Measurements from ENCODE around the gene PCBP3.

- TF ChIP-seq REST (IDR thresholded peaks at IDR 0.05; ENCODE audit: borderline replicate concordance) = no peak
- TF ChIP-seq, protein P1, sequence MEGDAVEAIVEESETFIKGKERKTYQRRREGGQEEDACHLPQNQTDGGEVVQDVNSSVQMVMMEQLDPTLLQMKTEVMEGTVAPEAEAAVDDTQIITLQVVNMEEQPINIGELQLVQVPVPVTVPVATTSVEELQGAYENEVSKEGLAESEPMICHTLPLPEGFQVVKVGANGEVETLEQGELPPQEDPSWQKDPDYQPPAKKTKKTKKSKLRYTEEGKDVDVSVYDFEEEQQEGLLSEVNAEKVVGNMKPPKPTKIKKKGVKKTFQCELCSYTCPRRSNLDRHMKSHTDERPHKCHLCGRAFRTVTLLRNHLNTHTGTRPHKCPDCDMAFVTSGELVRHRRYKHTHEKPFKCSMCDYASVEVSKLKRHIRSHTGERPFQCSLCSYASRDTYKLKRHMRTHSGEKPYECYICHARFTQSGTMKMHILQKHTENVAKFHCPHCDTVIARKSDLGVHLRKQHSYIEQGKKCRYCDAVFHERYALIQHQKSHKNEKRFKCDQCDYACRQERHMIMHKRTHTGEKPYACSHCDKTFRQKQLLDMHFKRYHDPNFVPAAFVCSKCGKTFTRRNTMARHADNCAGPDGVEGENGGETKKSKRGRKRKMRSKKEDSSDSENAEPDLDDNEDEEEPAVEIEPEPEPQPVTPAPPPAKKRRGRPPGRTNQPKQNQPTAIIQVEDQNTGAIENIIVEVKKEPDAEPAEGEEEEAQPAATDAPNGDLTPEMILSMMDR (IDR thresholded peaks at IDR 0.05; ENCODE audit: poor library complexity, severe bottlenecking) = no peak
- TF ChIP-seq TAF1 (IDR thresholded peaks at IDR 0.05; ENCODE audit: low read depth) = no peak
These were observed 44.9 kb upstream of the PCBP3 start for GRCh38 chr21:45598666-45599065.

All from neural cell (in vitro differentiated cells).